GM12801 (cell line): ENCODE results near the gene ATP6V0A1.

ENCODE experiments used
- TF ChIP-seq, protein P1 (sequence below): IDR thresholded peaks from one replicate; pipeline ENCODE4 v1.5.1; 2011; ENCODE audit warnings: control low read depth; ENCODE audit not compliant: insufficient read length; ENCODE audit errors: extremely low read depth

The ATP6V0A1 gene

DNA sequence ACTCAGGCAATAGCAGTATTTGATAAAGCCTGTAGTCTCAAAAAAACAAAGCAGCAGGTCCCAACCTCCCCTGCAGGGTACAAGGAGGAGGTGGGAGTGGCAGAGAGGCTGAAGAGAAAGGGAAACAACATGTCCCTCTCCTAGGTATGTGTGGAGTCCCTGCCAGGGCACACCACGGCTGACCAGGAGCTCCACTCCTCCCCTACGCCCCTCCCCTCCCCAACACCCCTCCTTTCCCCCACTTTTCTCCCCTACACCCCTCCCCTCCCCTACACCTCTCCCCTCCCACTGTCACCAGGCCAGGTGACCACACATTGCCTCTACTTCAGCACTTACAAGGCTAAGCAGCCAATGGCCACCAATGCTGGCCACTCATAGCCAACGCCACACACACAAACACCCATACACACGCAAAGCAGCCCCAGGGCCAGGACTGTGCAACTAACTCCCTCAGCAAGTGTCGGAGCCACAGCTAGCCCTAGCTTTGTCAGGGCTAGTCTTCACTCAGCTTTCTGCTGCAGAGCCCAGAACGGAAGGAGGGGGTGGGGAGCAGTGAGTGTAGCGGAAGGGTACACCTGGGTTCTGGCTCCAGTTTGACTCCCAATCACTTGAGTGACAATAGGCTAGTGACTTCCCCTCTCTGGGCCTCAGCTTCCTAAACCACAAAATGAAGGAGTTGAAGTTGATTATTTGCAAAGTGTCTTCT is 43.8 kb upstream of the ATP6V0A1 start:
- TF ChIP-seq, protein P1, sequence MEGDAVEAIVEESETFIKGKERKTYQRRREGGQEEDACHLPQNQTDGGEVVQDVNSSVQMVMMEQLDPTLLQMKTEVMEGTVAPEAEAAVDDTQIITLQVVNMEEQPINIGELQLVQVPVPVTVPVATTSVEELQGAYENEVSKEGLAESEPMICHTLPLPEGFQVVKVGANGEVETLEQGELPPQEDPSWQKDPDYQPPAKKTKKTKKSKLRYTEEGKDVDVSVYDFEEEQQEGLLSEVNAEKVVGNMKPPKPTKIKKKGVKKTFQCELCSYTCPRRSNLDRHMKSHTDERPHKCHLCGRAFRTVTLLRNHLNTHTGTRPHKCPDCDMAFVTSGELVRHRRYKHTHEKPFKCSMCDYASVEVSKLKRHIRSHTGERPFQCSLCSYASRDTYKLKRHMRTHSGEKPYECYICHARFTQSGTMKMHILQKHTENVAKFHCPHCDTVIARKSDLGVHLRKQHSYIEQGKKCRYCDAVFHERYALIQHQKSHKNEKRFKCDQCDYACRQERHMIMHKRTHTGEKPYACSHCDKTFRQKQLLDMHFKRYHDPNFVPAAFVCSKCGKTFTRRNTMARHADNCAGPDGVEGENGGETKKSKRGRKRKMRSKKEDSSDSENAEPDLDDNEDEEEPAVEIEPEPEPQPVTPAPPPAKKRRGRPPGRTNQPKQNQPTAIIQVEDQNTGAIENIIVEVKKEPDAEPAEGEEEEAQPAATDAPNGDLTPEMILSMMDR = no peak

DNA sequence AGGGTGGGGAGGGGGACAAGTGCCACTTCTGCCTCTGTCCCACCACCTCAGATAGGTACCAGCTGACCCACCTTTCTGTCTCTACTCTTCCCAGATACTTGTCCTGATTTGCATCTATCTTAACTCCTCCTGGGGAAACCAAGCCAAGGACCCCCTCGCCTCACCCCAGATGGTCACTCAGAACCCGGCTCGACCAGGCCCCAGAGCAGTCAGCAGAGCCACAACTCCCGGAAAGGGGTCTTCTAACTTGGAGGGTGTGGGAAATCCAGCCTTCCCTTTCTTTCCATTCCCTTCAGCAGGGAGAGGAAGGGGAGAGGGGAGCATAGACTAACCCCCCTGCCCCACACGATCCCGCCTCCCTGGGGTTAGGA is 37.6 kb upstream of the ATP6V0A1 start:
- TF ChIP-seq, protein P1 = no peak

DNA sequence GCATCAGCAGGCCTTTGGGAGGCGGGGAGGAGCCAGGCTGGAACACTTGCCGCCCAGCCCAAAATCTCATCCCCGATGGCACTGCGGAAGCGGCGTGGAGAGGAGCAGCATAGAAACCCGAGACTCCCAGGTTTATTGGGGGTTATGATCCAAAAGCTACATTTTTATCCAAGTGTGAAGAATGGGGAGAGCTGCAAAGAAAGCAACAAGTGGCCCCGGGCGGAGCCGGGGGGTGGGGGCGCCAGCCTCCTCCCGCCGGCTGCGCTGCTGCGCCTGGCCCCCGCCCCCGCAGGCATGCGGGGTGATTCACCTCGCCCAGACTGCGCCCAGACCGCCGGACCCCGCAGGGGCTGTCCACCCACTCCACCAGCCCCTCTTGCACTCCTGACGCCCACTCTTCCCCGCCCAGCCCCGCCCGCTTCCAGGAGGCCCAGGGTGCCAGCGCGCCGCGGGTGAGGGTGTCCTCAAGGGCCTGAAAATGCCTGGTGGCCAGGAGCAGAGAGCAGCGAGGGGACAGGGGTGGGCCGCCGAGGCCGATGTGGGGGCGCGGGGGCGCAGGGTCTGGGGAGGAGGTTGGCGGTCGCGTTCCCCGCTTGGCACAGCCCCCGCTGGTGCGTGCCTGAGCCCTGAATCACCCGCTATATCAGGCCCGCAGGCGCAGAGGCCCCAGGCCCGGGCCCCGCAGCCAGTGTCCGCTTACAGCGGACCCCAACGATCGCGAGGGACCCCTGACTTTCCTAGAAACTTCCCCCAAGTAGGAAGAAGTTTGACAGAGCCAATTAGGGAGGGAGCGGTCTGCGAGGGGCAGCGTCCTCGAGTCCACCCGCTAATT is 37.0 kb upstream of the ATP6V0A1 start:
- TF ChIP-seq, protein P1 = no peak

DNA sequence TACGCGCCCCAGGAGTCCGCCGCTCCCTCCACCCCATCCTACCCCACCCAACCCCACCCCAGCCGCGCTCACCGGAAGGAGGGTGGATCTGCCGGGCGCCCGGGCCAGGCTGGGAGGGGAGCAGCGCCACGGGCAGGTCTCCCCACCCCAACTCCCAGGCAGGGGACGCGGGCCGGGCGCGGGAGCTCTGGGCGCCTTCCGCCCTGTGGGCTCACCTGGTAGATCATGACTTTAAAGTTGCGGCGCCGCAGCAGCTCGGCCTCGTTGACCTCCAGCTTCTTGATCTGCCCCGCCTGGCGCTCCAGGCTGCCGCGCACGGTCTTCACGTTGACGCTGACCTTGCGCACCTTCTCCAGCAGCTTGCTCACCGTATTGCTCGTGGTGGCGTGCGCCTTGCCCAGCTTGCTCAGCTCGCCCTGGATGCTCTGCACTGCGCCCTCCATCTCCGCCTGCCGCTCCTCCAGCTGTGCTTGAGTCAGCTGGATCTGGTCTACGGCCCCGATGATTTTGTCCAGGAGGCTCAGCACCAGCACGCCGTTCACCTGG is 36.2 kb upstream of the ATP6V0A1 start:
- TF ChIP-seq, protein P1 = no peak

DNA sequence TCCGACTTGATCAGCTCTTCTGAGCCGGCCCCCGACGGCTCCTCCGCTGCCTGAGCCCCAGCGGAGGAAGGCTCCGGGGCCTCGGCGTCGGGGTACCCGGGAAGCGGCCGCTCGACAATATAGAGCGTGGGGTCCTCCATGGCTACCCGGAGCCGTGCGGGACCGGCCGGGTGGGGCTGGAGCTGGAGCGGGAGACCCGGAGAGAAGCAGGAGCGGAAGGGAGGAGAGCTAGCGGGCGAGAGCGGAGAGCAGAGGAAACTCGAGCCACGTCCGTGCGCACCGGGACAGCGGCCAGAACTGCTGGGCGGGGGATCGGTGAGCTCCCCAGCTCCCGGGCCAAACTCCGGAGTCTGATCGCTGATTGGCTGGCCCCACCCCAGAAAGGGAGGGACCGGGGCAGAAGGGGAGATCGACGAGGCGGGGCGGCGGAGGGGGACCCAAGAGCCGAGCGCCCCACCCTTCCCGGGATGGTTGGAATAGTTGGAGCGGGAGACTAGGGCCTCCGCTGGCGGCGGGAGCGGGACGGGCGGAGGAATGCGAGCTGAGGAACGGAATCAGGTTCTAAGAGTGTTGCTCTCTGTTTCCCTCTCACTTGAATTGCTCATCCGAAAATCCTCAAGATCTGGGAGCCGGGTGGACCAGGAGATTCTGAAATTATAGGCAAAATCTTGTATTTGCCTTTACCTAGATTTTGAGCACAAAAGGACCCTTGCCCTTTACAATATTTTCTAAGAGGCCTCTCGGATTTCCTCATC is 35.5 kb upstream of the ATP6V0A1 start, which contains the start of gene CAVIN1:
Gene CAVIN1, minus strand, starts transcription at position 299 of the 755 bp plus-strand sequence. Its CDS starts 159 bp downstream, at position 140.
- TF ChIP-seq, protein P1 = no peak

DNA sequence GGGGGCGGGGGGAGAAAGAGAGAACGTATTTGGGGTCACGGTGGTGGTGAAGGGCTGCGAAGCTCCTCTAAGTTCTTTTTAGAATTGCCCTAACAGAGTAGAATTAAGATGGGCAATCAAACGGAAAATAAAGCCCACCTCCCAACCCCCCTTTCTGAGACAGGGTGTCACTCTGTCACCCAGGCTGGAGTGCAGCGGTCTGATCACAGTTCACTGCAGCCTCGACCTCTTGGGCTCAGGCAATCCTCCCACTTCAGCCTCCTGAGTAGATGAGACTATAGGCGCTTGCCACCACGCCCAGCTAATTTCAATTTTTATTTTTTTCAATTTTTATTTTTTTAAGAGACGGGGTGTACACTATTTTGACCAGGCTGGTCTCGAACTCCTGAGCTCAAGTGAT is 34.9 kb upstream of the ATP6V0A1 start:
- TF ChIP-seq, protein P1 = no peak
